NB4 (cell line): Measurements from ENCODE around the gene C16orf46.

Experiments
- DNase-seq: peaks from one replicate; pipeline ENCODE4 v3.0.0; 2010; ENCODE audit warnings: low read depth
- H3K4me3 ChIP-seq: one replicate; pipeline ENCODE4 v1.5.1; 2011; ENCODE audit warnings: mild to moderate bottlenecking, low read depth, low read length, moderate library complexity
- CTCF ChIP-seq: IDR thresholded peaks from one replicate; pipeline ENCODE4 v1.5.1; 2012; ENCODE audit warnings: low read depth, low read length
- MYC ChIP-seq: IDR thresholded peaks from 2 replicates; pipeline ENCODE4 v1.6.1; 2011; ENCODE audit warnings: low read depth, low read length
- POLR2A ChIP-seq: IDR thresholded peaks from 2 replicates; pipeline ENCODE4 v1.6.1; 2011; ENCODE audit warnings: mild to moderate bottlenecking; ENCODE audit not compliant: insufficient read length; ENCODE audit errors: extremely low read depth
- TF ChIP-seq, protein P1 (sequence below): IDR thresholded peaks from 2 replicates; pipeline ENCODE4 v1.6.1; 2011; ENCODE audit warnings: low read depth, low read length

The C16orf46 gene

DNA sequence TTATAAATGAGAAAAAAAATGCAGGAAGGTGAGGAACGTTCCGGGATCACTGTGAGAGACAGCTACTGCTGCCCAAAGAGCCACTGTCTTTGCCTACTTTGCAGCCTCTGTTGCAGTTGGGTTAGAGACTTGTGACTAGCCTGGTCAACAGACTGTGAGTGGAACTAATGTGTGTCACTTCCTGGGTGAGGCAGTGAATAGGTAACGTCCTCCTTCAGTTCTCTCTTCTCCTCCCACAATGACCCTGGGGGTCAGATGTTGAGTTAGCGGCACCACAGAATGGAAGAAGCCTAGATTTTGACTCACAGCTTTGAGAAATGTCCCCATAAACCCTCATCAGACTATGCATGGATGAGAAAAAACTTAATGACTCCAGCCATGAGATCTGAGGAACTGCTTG, 5.2 kb downstream of the C16orf46 start:
- TF ChIP-seq, protein P1, sequence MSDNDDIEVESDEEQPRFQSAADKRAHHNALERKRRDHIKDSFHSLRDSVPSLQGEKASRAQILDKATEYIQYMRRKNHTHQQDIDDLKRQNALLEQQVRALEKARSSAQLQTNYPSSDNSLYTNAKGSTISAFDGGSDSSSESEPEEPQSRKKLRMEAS: no peak
- TF ChIP-seq MYC (no peak), POLR2A (no peak), CTCF (no peak)
- H3K4me3 ChIP-seq: no peak overlapping the region
- peak; percentile 76 for DNase-seq

DNA sequence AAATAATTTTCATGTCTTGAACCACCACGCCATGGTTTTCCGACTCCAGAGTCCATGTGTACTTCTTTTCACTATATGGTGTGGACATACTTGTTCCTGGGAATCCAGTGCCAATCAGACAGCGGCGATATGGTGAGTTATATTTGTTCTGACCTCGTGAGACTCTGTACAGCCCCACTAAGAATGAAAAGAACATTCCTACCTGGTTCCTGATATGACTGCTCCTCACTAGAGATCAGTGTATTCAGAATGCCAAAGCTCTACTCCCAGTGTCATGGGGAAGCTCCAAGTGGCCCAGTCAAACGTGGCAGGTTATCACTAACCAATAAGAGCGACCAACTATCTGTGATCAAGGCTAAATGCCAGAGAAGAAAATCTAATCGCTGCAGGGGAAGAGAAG, 6.1 kb downstream of the C16orf46 start:
- H3K4me3 ChIP-seq: no peak overlapping the region
- TF ChIP-seq CTCF: no peak
- no peak for TF ChIP-seq MYC
- TF ChIP-seq, protein P1: no peak
- TF ChIP-seq POLR2A: no peak
- no peak for DNase-seq

GRCh38 chr16:81069063-81069462, 8.0 kb downstream of the C16orf46 start:
- H3K4me3 ChIP-seq: no peak overlapping the region
- TF ChIP-seq MYC: no peak
- TF ChIP-seq, protein P1: no peak
- no peak for TF ChIP-seq POLR2A
- TF ChIP-seq CTCF: no peak
- DNase-seq: no peak

DNA sequence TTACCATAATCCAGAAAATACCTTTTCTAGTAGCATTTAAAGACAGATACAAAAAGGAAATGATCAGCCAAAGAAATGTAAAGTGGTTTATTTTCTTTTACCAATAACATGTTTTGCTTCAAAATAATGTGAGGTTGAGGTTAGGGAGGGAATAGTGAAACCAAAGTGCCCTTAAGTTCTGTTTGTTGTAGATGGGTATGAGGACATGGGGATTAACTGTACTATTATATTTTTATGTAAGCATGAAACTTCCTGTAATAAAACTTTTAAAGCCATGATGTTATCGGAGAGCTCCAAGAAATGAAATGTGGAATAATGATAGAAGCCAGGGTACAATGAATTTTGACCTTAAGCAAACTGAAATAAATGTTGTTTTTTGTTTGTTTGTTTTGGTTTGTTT, 9.9 kb downstream of the C16orf46 start:
- DNase-seq: no peak
- TF ChIP-seq POLR2A (no peak), MYC (no peak), CTCF (no peak)
- TF ChIP-seq, protein P1: no peak

DNA sequence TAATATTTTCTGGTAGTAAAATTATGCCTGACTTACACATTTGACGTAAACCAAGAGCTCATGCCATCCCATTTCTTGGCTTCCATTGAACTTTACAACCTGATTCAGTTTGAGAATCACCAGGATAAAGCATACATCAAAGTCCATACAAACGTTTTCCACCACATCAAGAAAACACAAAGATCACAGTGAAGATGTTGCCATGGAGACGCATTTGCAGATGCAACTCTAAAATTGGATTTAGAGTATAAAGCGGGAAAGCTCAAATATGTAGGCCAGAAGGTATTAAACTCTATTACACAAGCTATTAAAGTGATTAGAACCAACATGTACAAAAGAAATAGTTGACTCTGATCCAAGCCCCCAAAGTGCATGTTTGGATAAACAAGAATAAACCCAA, 10.4 kb downstream of the C16orf46 start:
- no peak for DNase-seq
- TF ChIP-seq CTCF (no peak), POLR2A (no peak), MYC (no peak)

More for the DNA sequence above, 9.9 kb downstream of the C16orf46 start:
- H3K4me3 ChIP-seq: no peak overlapping the region

DNA sequence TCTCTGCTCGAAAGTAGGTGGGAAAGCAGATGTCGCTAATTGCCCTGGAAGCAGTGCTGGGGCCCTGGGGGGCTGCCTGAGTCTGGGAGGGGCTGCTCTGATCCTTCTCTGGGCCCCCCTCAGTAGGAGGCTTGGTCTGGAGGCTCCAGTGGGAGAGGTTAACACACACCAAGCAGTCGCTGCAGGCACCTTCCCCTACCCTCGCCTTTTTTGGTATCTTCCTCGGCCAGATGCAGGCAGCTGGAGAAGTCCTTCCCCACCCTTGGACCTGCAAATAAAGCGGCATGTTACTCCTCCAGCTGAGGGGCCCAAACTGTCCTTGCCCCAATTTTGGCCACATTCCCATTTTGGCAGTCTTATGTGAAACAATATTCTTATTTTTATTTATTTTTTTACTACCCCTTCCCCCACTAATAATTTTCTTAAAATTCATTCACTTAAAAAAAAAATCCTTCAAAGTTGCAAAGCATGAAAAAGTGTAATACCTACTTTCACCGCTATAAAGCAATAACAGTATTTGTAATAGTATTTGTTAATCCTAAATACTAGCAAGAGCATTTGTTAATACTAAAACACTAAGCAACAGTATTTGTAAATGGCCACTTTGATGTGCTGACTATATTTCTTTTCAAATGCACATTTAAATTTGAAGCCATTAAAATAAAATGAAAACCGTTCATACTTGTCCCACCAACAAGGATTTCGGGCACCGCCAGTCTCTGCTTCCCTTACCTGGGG, 15.0 kb downstream of the C16orf46 start:
- no peak for TF ChIP-seq MYC
- DNase-seq: no peak
- H3K4me3 ChIP-seq: no peak overlapping the region

More for the DNA sequence above, 10.4 kb downstream of the C16orf46 start:
- H3K4me3 ChIP-seq: no peak overlapping the region
